Stomach (tissue), 4 donors: ENCODE results near the gene TBX21.

ENCODE experiments used
- EP300 ChIP-seq: sonication (generic); formaldehyde crosslinking; IDR thresholded peaks from one replicate; pipeline ENCODE4 v1.6.1; 2017; ENCODE audit warnings: antibody characterized with exemption
- POLR2A ChIP-seq, 4 donors: fragments of 450-650 bp; IDR thresholded peaks; one replicate each; pipeline ENCODE4 v1.6.1; 2016; ENCODE audit warnings: antibody characterized with exemption in 4 of 4, control low read depth in 2 of 4, mild to moderate bottlenecking in 1 of 4, moderate library complexity in 1 of 4
- TF ChIP-seq, protein P1 (sequence below), 7 experiments: fragments of 450-650 bp in 4 of 7; fragments of 200-600 bp in 3 of 7; sonication (generic) in 3 of 7; IDR thresholded peaks; one replicate each; pipeline ENCODE4 v1.5.1; 2016 to 2019; ENCODE audit warnings: antibody characterized with exemption in 7 of 7, control low read depth in 2 of 7, mild to moderate bottlenecking in 1 of 7

DNA sequence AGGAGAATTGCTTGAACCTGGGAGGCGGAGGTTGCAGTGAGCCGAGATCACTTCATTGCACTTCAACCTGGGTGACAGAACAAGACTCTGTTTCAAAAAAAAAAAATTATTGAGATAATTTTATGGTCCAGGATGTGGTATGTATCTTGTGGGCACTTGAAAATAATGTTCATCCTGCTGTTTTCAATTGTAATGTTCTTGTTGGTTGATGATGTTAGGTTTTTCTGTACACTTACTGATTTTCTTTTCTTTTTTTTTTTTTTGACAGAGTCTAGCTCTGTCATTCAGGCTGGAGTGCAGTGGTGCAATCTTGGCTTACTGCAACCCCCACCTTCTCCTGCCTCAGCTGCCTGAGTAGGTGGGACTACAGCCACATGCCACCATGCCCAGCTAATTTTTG lies 29.7 kb downstream of the TBX21 start:
- TF ChIP-seq, protein P1, sequence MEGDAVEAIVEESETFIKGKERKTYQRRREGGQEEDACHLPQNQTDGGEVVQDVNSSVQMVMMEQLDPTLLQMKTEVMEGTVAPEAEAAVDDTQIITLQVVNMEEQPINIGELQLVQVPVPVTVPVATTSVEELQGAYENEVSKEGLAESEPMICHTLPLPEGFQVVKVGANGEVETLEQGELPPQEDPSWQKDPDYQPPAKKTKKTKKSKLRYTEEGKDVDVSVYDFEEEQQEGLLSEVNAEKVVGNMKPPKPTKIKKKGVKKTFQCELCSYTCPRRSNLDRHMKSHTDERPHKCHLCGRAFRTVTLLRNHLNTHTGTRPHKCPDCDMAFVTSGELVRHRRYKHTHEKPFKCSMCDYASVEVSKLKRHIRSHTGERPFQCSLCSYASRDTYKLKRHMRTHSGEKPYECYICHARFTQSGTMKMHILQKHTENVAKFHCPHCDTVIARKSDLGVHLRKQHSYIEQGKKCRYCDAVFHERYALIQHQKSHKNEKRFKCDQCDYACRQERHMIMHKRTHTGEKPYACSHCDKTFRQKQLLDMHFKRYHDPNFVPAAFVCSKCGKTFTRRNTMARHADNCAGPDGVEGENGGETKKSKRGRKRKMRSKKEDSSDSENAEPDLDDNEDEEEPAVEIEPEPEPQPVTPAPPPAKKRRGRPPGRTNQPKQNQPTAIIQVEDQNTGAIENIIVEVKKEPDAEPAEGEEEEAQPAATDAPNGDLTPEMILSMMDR (IDR thresholded peaks at IDR 0.05), result no peak
- TF ChIP-seq EP300 (no peak), POLR2A (IDR thresholded peaks at IDR 0.05) (no peak)
